HFFc6 (cell line): ENCODE results near the gene LBP. TPM values are rescaled to one million over a fixed set of nuclear protein-coding genes. Genes with fewer than 3 reads are reported as not detected.

Experiments
- DNase-seq: peaks from one replicate; pipeline ENCODE4 v3.0.0-alpha.2; 2018
- H3K27ac Mint-ChIP-seq: 2 replicates; pipeline ENCODE4 v1.8.0; 2020; ENCODE audit warnings: mild to moderate bottlenecking, mixed read lengths
- H3K27me3 Mint-ChIP-seq: 2 replicates; pipeline ENCODE4 v1.8.0; 2021; ENCODE audit warnings: mild to moderate bottlenecking, moderate library complexity, mixed read lengths; ENCODE audit not compliant: insufficient read depth
- H3K36me3 Mint-ChIP-seq: 2 replicates; pipeline ENCODE4 v1.8.0; 2021; ENCODE audit warnings: low read depth, mixed read lengths
- H3K4me1 Mint-ChIP-seq: 2 replicates; pipeline ENCODE4 v1.8.0; 2020; ENCODE audit warnings: low read depth, mixed read lengths
- H3K4me3 Mint-ChIP-seq: 2 replicates; pipeline ENCODE4 v1.8.0; 2020; ENCODE audit warnings: mild to moderate bottlenecking, moderate library complexity, mixed read lengths
- H3K9me3 Mint-ChIP-seq: 2 replicates; pipeline ENCODE4 v1.8.0; 2020; ENCODE audit warnings: mild to moderate bottlenecking, mixed read lengths
- CTCF ChIP-seq: fragments of 200-600 bp; sonication (generic); IDR thresholded peaks from 2 replicates; pipeline ENCODE4 v1.5.0; 2021; ENCODE audit warnings: antibody characterized with exemption, mild to moderate bottlenecking
- long read RNA-seq: library from polyadenylated mRNA; unstranded; transcript quantifications from one replicate; pipeline ENCODE4 v2.0.0, GENCODE V29; 2019
- total RNA-seq, 6 experiments: library from RNA; stranded (reverse); fragmentation: NEBNext Ultra II Directional; extraction: Animal tissue kit (Norgen Biotek cat#: 25700); gene quantifications; 2 replicates in 1 of 6; 3 replicates in 5 of 6; pipeline ENCODE4 v1.2.3, GENCODE V29; 2021

Gene LBP, protein sequence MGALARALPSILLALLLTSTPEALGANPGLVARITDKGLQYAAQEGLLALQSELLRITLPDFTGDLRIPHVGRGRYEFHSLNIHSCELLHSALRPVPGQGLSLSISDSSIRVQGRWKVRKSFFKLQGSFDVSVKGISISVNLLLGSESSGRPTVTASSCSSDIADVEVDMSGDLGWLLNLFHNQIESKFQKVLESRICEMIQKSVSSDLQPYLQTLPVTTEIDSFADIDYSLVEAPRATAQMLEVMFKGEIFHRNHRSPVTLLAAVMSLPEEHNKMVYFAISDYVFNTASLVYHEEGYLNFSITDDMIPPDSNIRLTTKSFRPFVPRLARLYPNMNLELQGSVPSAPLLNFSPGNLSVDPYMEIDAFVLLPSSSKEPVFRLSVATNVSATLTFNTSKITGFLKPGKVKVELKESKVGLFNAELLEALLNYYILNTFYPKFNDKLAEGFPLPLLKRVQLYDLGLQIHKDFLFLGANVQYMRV
- total RNA-seq, result not detected
- long read RNA-seq, result 0 reads

GRCh38 chr20:38346247-38346651 lies at the start of gene LBP:
TSS of gene LBP (plus strand) at chr20:38346482. CDS start at chr20:38346517, 35 bp downstream.
- H3K27ac Mint-ChIP-seq, result no peak within 1 kb of the TSS
- no peak within 1 kb of the TSS for H3K4me3 Mint-ChIP-seq
- peaks cover 37% of the 10 kb centered on the region for H3K27me3 Mint-ChIP-seq
- H3K9me3 Mint-ChIP-seq, result no peaks in the 10 kb centered on the region
- TF ChIP-seq CTCF, result no peak
- DNase-seq, result no peak
- H3K4me1 Mint-ChIP-seq, result no peaks in the 10 kb centered on the region
- no peaks in the 10 kb centered on the region for H3K36me3 Mint-ChIP-seq

GRCh38 chr20:38297916-38298674 lies 48.2 kb upstream of the LBP start:
- DNase-seq, result no peak
- no peak overlapping the region for H3K4me3 Mint-ChIP-seq
- H3K36me3 Mint-ChIP-seq, result no peaks in the 10 kb centered on the region
- H3K4me1 Mint-ChIP-seq, result no peaks in the 10 kb centered on the region
- no peaks in the 10 kb centered on the region for H3K9me3 Mint-ChIP-seq
- H3K27me3 Mint-ChIP-seq, result peaks cover 9% of the 10 kb centered on the region
- no peak overlapping the region for H3K27ac Mint-ChIP-seq
- TF ChIP-seq CTCF, result no peak

- DNase-seq, result no peak
- Mint-ChIP-seq H3K27me3 (peaks cover 16% of the 10 kb centered on the region), H3K36me3 (no peaks in the 10 kb centered on the region), H3K27ac (peak overlapping the region; percentile 65), H3K4me3 (no peak overlapping the region), H3K4me1 (no peaks in the 10 kb centered on the region), H3K9me3 (no peaks in the 10 kb centered on the region)
- TF ChIP-seq CTCF, result no peak
These were observed 47.5 kb upstream of the LBP start for GRCh38 chr20:38298768-38299288.

DNA sequence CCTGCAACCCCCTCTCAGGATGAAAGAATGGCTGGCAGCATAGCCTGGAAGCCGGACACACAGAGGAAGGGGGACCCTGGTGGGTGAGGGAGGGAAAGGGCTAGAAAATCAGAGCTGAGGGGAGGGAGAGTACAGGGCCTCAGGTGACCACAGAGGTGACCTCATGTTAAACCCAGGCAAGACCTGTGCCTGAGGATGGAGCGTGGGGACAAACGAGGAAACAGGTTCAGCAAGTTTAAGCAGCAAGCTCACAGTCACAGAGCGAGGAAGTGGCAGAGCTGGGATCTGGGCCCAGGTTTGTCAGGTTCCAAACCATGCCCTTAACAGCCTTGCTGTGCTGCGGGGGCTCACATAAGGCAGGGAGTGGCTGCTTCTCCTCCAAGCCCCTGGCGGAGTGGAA lies 46.3 kb upstream of the LBP start:
- Mint-ChIP-seq H3K27ac (no peak overlapping the region), H3K4me3 (no peak overlapping the region), H3K27me3 (peaks cover 19% of the 10 kb centered on the region), H3K9me3 (no peaks in the 10 kb centered on the region), H3K4me1 (no peaks in the 10 kb centered on the region), H3K36me3 (no peaks in the 10 kb centered on the region)
- TF ChIP-seq CTCF, result no peak
- no peak for DNase-seq

DNA sequence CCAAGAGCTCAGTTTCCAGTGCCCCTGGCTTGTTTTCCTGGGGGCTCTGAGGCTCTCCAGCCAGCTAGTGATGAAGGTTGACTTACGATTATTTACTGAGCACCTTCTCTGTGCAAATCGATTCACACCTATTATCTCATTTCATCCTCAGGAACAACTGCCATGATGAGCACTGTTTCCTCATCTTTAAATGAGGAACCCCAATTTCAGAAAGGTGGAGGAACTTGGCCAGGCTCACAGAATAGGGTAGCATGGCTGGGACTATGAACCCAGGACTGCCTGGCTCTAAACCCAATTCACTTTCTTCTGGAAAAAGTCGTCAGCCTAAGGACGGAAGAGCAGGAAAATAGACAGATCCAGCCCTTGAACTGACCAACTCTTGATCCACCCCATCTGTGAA lies 45.8 kb upstream of the LBP start:
- H3K36me3 Mint-ChIP-seq, result no peaks in the 10 kb centered on the region
- DNase-seq, result no peak
- TF ChIP-seq CTCF, result no peak
- H3K27ac Mint-ChIP-seq, result no peak overlapping the region
- H3K4me1 Mint-ChIP-seq, result no peaks in the 10 kb centered on the region
- no peak overlapping the region for H3K4me3 Mint-ChIP-seq
- peaks cover 20% of the 10 kb centered on the region for H3K27me3 Mint-ChIP-seq
- H3K9me3 Mint-ChIP-seq, result no peaks in the 10 kb centered on the region
